NCI-H1092 treated with DMSO at 0.1 percent for 48 hours (cell line): ENCODE measurements around the gene ZNF606.
"Not testable (repeated sequence)": the region's sequence is repeated elsewhere in the genome, so short reads cannot be mapped to it uniquely, and the experiment has no call there.

Experiments
- DNase-seq: peaks from one replicate; lab custom pipeline; 2025; lab: John Stamatoyannopoulos, UW

The ZNF606 gene

GRCh38 chr19:58009666-58010301 lies 7.2 kb upstream of the ZNF606 start:
- peak; percentile 78 for DNase-seq

DNA sequence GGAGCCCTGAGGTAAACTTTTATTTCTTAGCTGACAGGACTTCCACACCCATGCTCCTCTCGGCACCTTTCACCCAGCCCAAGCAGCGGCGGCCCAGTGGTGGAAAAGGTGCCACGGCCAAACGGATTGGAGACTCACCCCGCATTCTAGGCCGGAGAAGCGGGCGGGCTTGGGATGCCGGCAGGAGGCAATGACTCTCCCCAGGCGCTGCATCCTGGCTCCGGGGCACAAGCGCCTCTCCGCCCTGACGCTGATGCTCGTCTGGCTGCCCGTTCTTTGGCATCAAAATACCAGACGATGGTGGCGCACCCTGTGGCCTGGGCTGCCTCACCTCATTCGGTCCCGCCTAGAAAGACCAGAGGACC lies 6.7 kb upstream of the ZNF606 start:
- DNase-seq: no peak

GRCh38 chr19:58008877-58009276 lies 6.3 kb upstream of the ZNF606 start:
- DNase-seq: not testable (repeated sequence)

DNA sequence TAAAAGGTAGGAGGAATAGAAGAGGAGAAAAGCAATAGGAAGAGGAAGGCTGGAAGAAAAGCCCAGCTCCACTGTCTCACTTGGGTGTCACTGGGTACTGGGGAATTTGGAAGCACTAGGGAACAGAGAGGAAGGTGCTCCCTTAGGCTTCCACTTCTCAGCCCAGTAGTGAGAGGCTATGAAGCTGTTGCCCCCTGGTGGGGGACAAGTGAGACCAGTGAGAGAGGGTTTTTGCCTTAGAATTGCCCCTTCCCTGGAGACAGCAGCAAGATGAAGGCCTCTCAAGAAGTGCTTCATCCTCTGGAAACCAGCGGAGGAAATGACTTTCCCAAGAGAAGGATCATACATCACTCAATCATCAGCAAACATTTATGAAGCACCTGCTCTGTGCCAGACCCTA lies 4.7 kb upstream of the ZNF606 start:
- DNase-seq: no peak

- no peak for DNase-seq
Measured at GRCh38 chr19:58003174-58003828, 681 bp upstream of the ZNF606 start.

- DNase-seq: no peak
Measured at GRCh38 chr19:58001895-58002369, 688 bp downstream of the ZNF606 start.

DNA sequence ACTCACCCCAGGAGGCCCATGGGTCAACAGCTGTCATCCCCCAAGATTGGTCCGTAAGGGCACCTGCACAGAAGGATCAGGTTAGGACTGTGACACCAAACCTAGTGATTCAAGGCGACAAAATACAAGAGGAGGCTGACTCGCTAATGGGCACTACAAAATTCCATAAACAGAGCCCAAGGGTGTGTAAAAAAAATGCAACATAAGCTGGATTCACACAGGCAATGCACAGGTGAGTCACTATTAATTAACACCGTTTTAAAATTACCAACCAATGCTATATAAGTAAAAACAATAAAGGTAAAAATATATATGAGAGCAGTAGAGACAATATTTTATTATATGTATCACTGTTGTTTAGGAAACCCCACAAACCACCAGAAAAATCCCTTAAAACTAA lies 1.9 kb downstream of the ZNF606 start:
- no peak for DNase-seq

GRCh38 chr19:57992841-57993240 lies 9.8 kb downstream of the ZNF606 start:
- no peak for DNase-seq

DNA sequence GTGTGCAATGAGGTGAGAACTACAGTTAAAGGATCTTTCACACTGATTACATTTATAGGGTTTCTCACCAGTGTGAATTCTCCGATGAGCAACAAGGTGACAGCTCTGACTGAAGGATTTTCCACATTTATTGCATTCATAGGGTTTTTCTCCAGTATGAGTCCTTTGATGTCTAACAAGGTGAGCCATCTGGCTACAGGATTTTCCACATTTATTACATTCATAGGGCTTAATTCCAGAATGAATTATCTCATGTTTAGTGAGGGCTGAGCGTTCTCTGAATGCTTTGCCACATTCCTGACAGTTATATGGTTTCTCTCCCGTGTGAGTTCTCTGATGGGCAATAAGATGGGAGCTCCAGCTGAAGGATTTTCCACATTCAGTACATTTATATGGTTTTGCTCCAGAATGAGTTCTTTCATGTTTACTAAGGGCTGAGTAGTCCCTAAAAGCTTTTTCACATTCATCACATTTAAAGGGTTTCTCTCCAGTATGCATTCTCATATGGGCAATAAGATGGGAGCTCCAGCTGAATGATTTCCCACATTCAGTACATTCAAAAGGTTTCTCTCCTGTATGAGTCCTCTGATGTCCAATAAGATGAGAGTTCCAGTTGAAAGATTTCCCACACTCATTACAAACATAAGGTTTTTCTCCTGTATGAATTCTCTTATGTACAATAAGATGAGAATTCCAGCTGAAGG lies 23.9 kb downstream of the ZNF606 start:
- no peak for DNase-seq

DNA sequence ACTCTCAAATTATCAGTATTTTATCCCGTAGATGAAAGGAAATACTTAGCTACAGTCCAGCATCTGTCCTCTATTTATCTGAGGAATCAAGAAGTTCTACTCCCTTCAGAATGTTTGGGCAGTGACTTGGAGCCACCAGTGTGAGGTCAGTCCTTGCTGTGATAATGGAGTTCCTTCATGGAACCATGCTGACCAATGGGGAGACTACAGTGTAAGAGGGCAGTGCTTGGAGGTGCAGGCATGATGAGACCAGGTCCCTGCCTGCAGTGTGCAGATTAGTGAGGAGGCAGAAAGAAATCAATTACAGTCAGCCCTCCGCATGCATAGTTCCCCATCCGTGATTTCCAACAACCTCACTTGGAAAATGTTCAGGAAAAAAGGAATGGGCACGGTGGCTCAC lies 28.2 kb downstream of the ZNF606 start, which contains the start of gene C19orf18:
Gene C19orf18, minus strand, starts transcription at position 101 of the 400 bp plus-strand sequence. CDS start 102 bp downstream, outside the sequence.
- no peak for DNase-seq

GRCh38 chr19:57964761-57965160 lies 37.9 kb downstream of the ZNF606 start:
- DNase-seq: no peak

- DNase-seq: no peak
Measured at GRCh38 chr19:57961785-57962184, 40.8 kb downstream of the ZNF606 start.

DNA sequence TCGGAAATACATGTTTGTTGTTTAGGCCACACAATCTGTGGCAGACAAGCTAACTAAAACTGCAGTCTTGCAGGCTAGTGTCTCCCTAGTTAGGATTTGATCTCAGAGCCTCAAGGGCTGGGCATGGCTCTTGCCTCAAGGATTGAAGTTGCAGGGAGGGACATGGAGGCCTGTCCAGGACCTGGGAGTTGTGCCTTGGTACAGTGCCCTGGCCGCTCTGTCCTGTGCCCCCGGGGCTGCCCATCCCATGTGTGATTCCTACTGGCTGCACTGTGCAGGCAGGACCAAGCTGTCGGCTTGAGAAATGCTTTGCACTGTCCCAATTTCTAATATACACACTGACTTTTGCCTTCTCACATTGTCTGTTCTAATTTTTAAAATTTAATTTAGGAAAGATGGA lies 47.6 kb downstream of the ZNF606 start:
- DNase-seq: no peak

DNA sequence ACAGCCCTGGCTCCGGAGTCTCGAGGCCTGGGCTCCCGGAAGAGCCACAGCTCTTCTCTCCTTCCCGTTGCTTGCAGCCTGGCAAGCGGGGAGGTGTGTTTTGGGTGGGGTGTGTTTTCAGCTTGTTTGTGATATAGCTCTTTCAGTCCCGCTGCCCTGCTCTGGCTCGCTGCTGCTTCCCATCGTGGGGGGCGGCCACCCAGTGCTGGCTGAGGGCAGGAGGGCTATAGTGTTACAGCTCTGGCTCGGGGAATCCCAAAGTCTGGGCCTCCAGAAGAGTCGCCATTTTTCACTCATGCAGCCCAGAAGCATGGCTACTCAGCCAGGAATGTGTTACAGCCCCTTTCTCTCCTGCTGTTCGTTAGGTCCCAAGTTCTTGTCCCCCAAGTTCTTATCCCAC lies 52.9 kb downstream of the ZNF606 start:
- DNase-seq: no peak

DNA sequence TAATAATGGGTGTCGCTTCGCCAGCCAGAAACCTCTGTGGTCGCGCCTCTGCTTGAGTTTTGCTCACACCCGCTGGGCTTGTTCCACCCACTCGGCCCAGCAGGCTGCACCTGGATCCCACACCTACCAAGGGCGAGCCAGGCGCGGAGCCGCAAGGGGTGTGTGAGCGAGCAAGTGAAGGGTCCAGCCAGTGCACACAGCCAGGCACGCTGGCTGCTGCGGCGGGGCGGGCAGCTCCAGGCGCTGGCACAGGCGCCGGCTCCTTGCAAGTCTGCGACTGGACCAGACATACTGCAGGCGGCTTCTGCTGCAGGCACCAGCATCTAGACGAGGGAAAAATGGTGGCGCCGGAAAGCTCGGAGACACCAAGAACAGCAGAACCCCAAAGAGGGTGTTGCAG lies 53.3 kb downstream of the ZNF606 start:
- no peak for DNase-seq

DNA sequence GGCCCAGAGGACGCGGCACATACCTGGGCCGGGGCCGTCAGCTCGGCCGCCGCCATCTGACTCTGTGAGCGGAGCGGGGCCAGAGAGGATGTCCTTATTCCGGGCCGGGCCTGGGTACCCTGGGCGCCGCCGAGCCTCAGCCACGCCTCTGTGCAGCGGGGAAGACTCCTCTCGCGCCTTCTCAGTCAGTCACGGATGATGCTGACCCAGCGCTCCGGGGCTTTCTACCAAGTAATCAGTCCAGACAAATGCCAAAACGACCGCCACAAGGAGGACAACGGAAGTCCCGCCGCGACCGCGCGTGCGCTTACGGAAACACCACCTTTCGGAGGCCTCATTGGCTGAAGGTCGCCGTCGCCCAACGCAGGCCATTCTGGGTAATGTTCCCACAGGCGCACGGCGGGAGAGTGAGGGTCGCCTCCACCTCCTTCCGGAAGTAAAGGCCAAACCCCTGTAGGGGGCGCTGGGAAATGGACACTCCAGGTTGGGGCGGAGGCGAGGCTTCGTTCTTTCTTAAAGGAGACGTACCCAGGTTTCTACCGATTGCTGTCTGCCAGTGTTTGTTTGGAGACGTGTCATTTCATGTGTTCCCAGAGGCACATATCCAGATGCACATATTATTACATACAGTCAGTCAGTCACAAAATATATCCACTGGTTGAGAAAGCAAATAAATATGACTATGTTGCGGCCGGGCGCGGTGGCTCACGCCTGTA lies 55.0 kb downstream of the ZNF606 start, which contains the start of gene ZNF256:
Gene ZNF256, minus strand, starts transcription at position 288 of the 716 bp plus-strand sequence. Its CDS starts 232 bp downstream, at position 56.
- peak; percentile 93 for DNase-seq

DNA sequence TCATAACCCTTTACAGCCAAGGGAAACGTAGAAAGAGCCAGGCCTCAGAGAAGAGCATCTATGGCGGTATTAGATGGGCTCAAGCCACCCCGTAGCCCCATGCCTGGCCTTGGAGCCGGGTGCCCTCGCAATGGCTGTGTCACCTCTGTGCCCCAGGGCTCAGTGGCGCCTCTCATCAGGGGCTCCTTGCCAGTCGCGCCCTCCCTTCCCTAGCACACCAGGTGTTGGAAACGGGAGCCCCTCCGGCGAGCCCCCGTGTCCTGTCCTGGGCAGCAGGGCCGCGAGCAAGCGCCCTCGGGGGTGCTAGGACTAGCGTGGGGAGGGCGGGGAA lies 55.6 kb downstream of the ZNF606 start:
- DNase-seq: no peak

GRCh38 chr19:57946316-57946715 lies 56.3 kb downstream of the ZNF606 start:
- DNase-seq: no peak

- DNase-seq: no peak
Measured at GRCh38 chr19:57941593-57941992, 61.0 kb downstream of the ZNF606 start.

DNA sequence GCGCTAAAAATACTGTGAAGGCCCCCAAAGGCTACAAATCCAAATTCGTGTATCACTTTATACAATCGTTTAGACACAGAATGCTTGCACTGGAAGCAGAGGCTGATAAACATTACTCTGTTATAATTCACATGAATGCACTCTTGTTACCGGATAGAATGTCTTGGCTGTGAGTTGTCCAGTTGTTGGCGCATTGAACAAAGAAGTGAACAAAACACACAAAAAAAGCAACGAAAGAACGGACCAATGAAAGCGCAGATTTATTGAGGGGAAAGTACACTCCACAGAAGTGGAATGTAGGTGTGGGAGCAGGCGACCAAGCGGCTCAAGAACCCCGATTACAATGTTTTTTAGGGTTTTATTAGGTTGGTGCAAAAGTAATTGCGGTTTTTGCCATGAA lies 66.9 kb downstream of the ZNF606 start:
- DNase-seq: no peak

GRCh38 chr19:57934820-57935665 lies 67.6 kb downstream of the ZNF606 start, which contains the start of gene ZNF418:
ZNF418 (minus strand) TSS chr19:57935402; CDS start chr19:57933822, 1,580 bp downstream.
- no peak for DNase-seq
